NCI-H187 treated with DMSO at 0.1 percent for 48 hours (cell line): ENCODE data around the gene TSPY3.
"Not testable (repeated sequence)": the region's sequence is repeated elsewhere in the genome, so short reads cannot be mapped to it uniquely, and the experiment has no call there.

ENCODE experiments used
- DNase-seq: peaks from one replicate; lab custom pipeline; 2025; lab: John Stamatoyannopoulos, UW

The TSPY3 gene

GRCh38 chrY:9398121-9398520 is at the start of gene TSPY3:
TSS of gene TSPY3 (plus strand) at chrY:9398421. CDS start at chrY:9398467, 46 bp downstream.
- DNase-seq, result not testable (repeated sequence)

- DNase-seq, result not testable (repeated sequence)
These were observed 40.7 kb upstream of the TSPY3 start, which contains the start of gene TSPY8 for GRCh38 chrY:9357497-9357896. TSS of gene TSPY8 (plus strand) at chrY:9357797. CDS start at chrY:9357843, 46 bp downstream.

GRCh38 chrY:9396527-9396926 is 1.7 kb upstream of the TSPY3 start:
- not testable (repeated sequence) for DNase-seq
